ENCODE results near the gene NAALADL2.
"Not testable (repeated sequence)": the region's sequence is repeated elsewhere in the genome, so short reads cannot be mapped to it uniquely, and the experiment has no call there.

The NAALADL2 gene

GRCh38 chr3:175601521-175601920 is 742.4 kb downstream of the NAALADL2 start:
- no peak for TF ChIP-seq CTCF (IDR thresholded peaks at IDR 0.05; ENCODE audit: low read length, missing control alignments)
- peak; percentile 5 for DNase-seq (ENCODE audit: low read depth)
- H3K4me3 ChIP-seq (replicated peaks; ENCODE audit: low read depth, low read length) = no peak overlapping the region

GRCh38 chr3:175605851-175606250 is 746.7 kb downstream of the NAALADL2 start:
- TF ChIP-seq CTCF (IDR thresholded peaks at IDR 0.05; ENCODE audit: low read length, missing control alignments) = no peak
- no peak overlapping the region for H3K4me3 ChIP-seq (replicated peaks; ENCODE audit: low read depth, low read length)
- peak; percentile 13 for DNase-seq (ENCODE audit: low read depth)

- H3K4me3 ChIP-seq (replicated peaks; ENCODE audit: low read depth, low read length) = no peak overlapping the region
- DNase-seq (ENCODE audit: low read depth) = peak; percentile 2
- TF ChIP-seq CTCF (IDR thresholded peaks at IDR 0.05; ENCODE audit: low read length, missing control alignments) = no peak
These were observed 747.6 kb downstream of the NAALADL2 start for GRCh38 chr3:175606650-175607318.

- TF ChIP-seq CTCF (IDR thresholded peaks at IDR 0.05; ENCODE audit: low read length, missing control alignments) = no peak
- H3K4me3 ChIP-seq (replicated peaks; ENCODE audit: low read depth, low read length) = no peak overlapping the region
- no peak for DNase-seq (ENCODE audit: low read depth)
These were observed 749.2 kb downstream of the NAALADL2 start for GRCh38 chr3:175608356-175608755.

- no peak for TF ChIP-seq CTCF (IDR thresholded peaks at IDR 0.05; ENCODE audit: low read length, missing control alignments)
- no peak overlapping the region for H3K4me3 ChIP-seq (replicated peaks; ENCODE audit: low read depth, low read length)
- DNase-seq (ENCODE audit: low read depth) = no peak
These were observed 749.8 kb downstream of the NAALADL2 start for GRCh38 chr3:175608911-175609310.

GRCh38 chr3:175612487-175613196 is 753.5 kb downstream of the NAALADL2 start:
- TF ChIP-seq CTCF (IDR thresholded peaks at IDR 0.05; ENCODE audit: low read length, missing control alignments) = no peak
- no peak for DNase-seq (ENCODE audit: low read depth)
- no peak overlapping the region for H3K4me3 ChIP-seq (replicated peaks; ENCODE audit: low read depth, low read length)

- H3K4me3 ChIP-seq (replicated peaks; ENCODE audit: low read depth, low read length); DNase-seq (ENCODE audit: low read depth): not testable (repeated sequence)
These were observed 755.0 kb downstream of the NAALADL2 start for GRCh38 chr3:175614107-175614506.
